Stimulated activated CD8-positive, alpha-beta memory T cell treated with anti-CD3 and anti-CD28 coated beads, Interleukin-4, amount 100 ng/mL, for 1 hour (primary cell): ENCODE results near the gene MRPL27.

Experiments used
- DNase-seq, 2 donors: peaks; one replicate each; pipeline ENCODE4 v3.0.0-alpha.2; 2020; ENCODE audit warnings: low read depth in 2 of 2, low spot score in 1 of 2

Gene MRPL27

GRCh38 chr17:50388728-50389127, 15.7 kb upstream of the MRPL27 start:
- no peak for DNase-seq

- DNase-seq = no peak
Observed at GRCh38 chr17:50386510-50386909, 13.5 kb upstream of the MRPL27 start.

GRCh38 chr17:50382931-50383330, 9.9 kb upstream of the MRPL27 start:
- DNase-seq = no peak

GRCh38 chr17:50381920-50382319, 8.9 kb upstream of the MRPL27 start:
- no peak for DNase-seq

GRCh38 chr17:50381260-50381815, 8.4 kb upstream of the MRPL27 start:
- no peak for DNase-seq

GRCh38 chr17:50380369-50381259, 7.6 kb upstream of the MRPL27 start:
- no peak for DNase-seq

GRCh38 chr17:50379351-50380132, 6.6 kb upstream of the MRPL27 start:
- DNase-seq = no peak

GRCh38 chr17:50375858-50376538, 3.0 kb upstream of the MRPL27 start:
- DNase-seq = no peak

GRCh38 chr17:50373705-50374104, 721 bp upstream of the MRPL27 start:
- no peak for DNase-seq

- no peak for DNase-seq
Observed at GRCh38 chr17:50372222-50372757, 694 bp downstream of the MRPL27 start.

- no peak for DNase-seq
Observed at GRCh38 chr17:50371526-50371925, 1.5 kb downstream of the MRPL27 start.

GRCh38 chr17:50370052-50370451, 2.9 kb downstream of the MRPL27 start:
- DNase-seq = no peak

GRCh38 chr17:50367401-50367800, 5.6 kb downstream of the MRPL27 start:
- no peak for DNase-seq

- no peak for DNase-seq
Observed at GRCh38 chr17:50365649-50366393, 7.2 kb downstream of the MRPL27 start.

- DNase-seq = no peak
Observed at GRCh38 chr17:50365165-50365564, 7.8 kb downstream of the MRPL27 start.

- no peak for DNase-seq
Observed at GRCh38 chr17:50364715-50365114, 8.3 kb downstream of the MRPL27 start.

- no peak for DNase-seq
Observed at GRCh38 chr17:50364061-50364458, 8.9 kb downstream of the MRPL27 start.

GRCh38 chr17:50363217-50364060, 9.5 kb downstream of the MRPL27 start:
- DNase-seq = no peak

- DNase-seq = no peak
Observed at GRCh38 chr17:50362661-50363060, 10.3 kb downstream of the MRPL27 start.
